Type B pancreatic cell (in vitro differentiated cells): ENCODE data around the gene SAP30. TPM values are rescaled to one million over a fixed set of nuclear protein-coding genes. Genes with fewer than 3 reads are reported as not detected.

Experiments used
- DNase-seq: peaks from one replicate; pipeline ENCODE4 v3.0.0; 2021; ENCODE audit warnings: mixed read lengths; ENCODE audit not compliant: unreplicated experiment; ENCODE audit errors: extremely low spot score
- H3K27ac Mint-ChIP-seq: 2 replicates; pipeline ENCODE4 v1.8.0; 2021; ENCODE audit warnings: mild to moderate bottlenecking, mixed read lengths
- H3K27me3 Mint-ChIP-seq: 2 replicates; pipeline ENCODE4 v1.8.0; 2021; ENCODE audit warnings: mixed read lengths
- H3K36me3 Mint-ChIP-seq: 2 replicates; pipeline ENCODE4 v1.8.0; 2021; ENCODE audit warnings: mixed read lengths
- H3K4me1 Mint-ChIP-seq: one replicate; pipeline ENCODE4 v1.8.0; 2021; ENCODE audit warnings: mixed read lengths; ENCODE audit not compliant: unreplicated experiment
- H3K4me3 Mint-ChIP-seq: 2 replicates; pipeline ENCODE4 v1.8.0; 2021; ENCODE audit warnings: mild to moderate bottlenecking, mixed read lengths
- H3K9me3 Mint-ChIP-seq: 2 replicates; pipeline ENCODE4 v1.8.0; 2021; ENCODE audit warnings: mixed read lengths
- CTCF ChIP-seq: fragments of 200-600 bp; sonication (generic); conservative IDR thresholded peaks from 2 replicates; pipeline ENCODE4 v1.5.0; 2021; ENCODE audit warnings: antibody characterized with exemption, mild to moderate bottlenecking
- total RNA-seq: library from RNA; stranded (reverse); gene quantifications from 2 replicates; pipeline ENCODE4 v1.2.1, GENCODE V29; 2021; ENCODE audit warnings: low replicate concordance

The SAP30 gene
- total RNA-seq, 1 donor from 2014 or later = 21.3 TPM

- Mint-ChIP-seq H3K27me3 (no peaks in the 10 kb centered on the region), H3K36me3 (no peaks in the 10 kb centered on the region), H3K27ac (no peak overlapping the region), H3K9me3 (no peaks in the 10 kb centered on the region), H3K4me1 (no peaks in the 10 kb centered on the region), H3K4me3 (no peak overlapping the region)
- DNase-seq = no peak
- no peak for TF ChIP-seq CTCF
Measured at GRCh38 chr4:173343832-173344397, 26.8 kb upstream of the SAP30 start.

DNA sequence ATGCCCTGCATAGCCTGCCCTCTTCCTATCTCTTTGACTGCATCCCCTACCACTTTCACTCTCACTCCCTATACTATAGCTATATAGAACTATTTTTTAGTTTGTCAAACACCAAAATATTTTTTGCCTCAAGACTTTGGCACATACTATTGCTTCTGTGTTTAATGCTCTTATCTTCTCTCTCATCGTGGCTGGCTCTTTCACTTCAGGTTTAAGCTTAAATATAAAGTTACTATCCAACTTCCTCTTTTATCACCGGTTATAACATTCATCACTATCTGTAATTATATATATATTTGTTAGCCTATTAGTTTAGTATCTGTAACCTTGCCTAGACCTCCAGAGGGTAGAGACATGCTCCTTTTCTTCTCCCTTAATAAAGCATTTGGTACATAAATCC, 25.1 kb upstream of the SAP30 start:
- Mint-ChIP-seq H3K9me3 (no peaks in the 10 kb centered on the region), H3K4me3 (no peak overlapping the region), H3K27me3 (no peaks in the 10 kb centered on the region), H3K4me1 (no peaks in the 10 kb centered on the region), H3K27ac (no peak overlapping the region), H3K36me3 (no peaks in the 10 kb centered on the region)
- TF ChIP-seq CTCF = no peak
- no peak for DNase-seq

DNA sequence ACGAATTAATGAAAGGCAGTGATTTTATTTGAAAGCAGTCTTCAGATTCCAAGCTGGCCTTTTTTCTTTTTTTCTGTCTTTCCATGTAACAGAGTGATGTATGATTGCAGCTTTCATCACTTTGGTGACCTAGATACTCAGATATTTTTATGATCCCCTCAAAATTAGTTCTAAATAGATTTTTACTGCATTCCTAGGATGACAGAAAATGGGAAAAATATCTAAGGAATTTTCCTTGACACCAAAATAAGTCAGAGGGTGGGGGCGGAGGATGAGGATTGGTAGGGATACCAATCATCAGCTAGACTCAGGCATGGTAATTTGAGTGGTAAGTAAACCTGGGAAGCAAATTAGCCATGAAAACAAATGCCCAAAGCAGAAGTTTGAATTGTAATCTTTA, 24.7 kb upstream of the SAP30 start:
- no peak for TF ChIP-seq CTCF
- Mint-ChIP-seq H3K36me3 (no peaks in the 10 kb centered on the region), H3K27me3 (no peaks in the 10 kb centered on the region), H3K27ac (no peak overlapping the region), H3K4me3 (no peak overlapping the region), H3K4me1 (no peaks in the 10 kb centered on the region), H3K9me3 (no peaks in the 10 kb centered on the region)
- DNase-seq = no peak

- Mint-ChIP-seq H3K4me3 (no peak overlapping the region), H3K27me3 (no peaks in the 10 kb centered on the region), H3K27ac (no peak overlapping the region), H3K36me3 (no peaks in the 10 kb centered on the region), H3K9me3 (no peaks in the 10 kb centered on the region), H3K4me1 (no peaks in the 10 kb centered on the region)
- DNase-seq = no peak
- TF ChIP-seq CTCF = no peak
Measured at GRCh38 chr4:173347467-173347866, 23.3 kb upstream of the SAP30 start.

GRCh38 chr4:173357939-173358338, 12.8 kb upstream of the SAP30 start:
- Mint-ChIP-seq H3K27ac (no peak overlapping the region), H3K4me1 (no peaks in the 10 kb centered on the region), H3K27me3 (no peaks in the 10 kb centered on the region), H3K9me3 (no peaks in the 10 kb centered on the region), H3K36me3 (no peaks in the 10 kb centered on the region), H3K4me3 (no peak overlapping the region)
- no peak for TF ChIP-seq CTCF
- DNase-seq = no peak

- Mint-ChIP-seq H3K4me1 (no peaks in the 10 kb centered on the region), H3K27me3 (no peaks in the 10 kb centered on the region), H3K27ac (no peak overlapping the region), H3K4me3 (no peak overlapping the region), H3K36me3 (no peaks in the 10 kb centered on the region), H3K9me3 (no peaks in the 10 kb centered on the region)
- no peak for DNase-seq
- TF ChIP-seq CTCF = peak; percentile 53
Measured at GRCh38 chr4:173360587-173361221, 10.1 kb upstream of the SAP30 start.
